Measurements from ENCODE around the gene FAM241A.
"Not testable (repeated sequence)": the region's sequence is repeated elsewhere in the genome, so short reads cannot be mapped to it uniquely, and the experiment has no call there.

The FAM241A gene

DNA sequence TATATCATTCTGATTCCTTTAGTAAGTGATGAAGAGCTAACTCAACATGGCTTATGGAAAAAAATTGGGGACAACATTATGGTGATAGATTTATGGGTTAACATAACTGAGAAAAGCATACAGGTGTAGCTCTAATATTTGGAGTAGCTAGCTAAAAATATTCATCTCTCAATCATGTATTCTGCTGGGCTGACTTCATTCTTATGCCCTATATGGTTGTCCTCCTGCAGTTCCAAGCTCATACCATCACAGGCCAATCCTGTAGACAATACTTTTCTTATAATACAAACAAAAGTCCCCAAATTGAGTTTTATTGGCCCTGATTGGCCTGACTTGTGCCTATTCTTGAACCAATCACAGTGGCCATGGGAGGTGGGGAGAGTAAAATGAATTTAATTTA, 6.7 kb upstream of the FAM241A start:
- no peak for DNase-seq (ENCODE audit: low spot score)

DNA sequence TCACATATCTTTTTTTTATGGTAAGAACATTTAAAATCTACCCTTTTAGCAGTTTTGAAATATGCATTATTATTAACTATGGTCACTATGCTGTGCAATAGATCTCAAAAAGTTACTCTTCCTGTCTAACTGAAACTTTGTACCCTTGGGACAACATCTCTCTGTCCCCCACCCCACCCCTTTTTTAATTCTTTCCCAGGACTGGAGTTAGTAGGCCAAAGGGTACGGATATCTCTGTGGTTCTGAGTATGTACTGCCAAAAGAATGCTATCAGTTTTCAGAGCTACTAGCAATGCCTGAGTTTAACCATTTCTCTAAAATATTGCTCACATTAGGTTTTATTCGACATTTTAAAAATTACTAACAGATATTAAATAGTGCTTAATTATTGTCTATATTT, 4.7 kb upstream of the FAM241A start:
- peak; percentile 23 for DNase-seq (ENCODE audit: low spot score)

- no peak for DNase-seq (ENCODE audit: low spot score)
These were observed 3.7 kb upstream of the FAM241A start for GRCh38 chr4:112141366-112142138.

DNA sequence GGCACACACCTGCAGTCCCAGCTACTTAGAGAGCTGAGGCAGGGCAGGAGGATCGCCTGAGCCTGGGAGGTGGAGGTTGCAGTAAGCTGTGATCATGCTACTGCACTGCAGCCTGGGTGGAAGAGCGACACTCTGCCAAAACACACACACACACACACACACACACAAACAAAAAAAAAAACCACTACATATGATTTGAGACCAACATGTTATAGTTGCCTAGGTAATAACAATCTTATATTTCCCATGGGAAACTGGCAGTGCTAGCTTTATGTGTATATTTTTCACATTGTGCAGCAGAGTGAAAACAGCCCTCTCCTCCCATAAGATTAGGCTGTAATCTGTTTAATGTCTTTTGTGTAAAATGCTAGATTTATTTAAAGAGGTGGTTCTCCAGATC, 3.1 kb upstream of the FAM241A start:
- DNase-seq (ENCODE audit: low spot score): no peak

- no peak for DNase-seq (ENCODE audit: low spot score)
These were observed 1.5 kb upstream of the FAM241A start for GRCh38 chr4:112143781-112144180.

DNA sequence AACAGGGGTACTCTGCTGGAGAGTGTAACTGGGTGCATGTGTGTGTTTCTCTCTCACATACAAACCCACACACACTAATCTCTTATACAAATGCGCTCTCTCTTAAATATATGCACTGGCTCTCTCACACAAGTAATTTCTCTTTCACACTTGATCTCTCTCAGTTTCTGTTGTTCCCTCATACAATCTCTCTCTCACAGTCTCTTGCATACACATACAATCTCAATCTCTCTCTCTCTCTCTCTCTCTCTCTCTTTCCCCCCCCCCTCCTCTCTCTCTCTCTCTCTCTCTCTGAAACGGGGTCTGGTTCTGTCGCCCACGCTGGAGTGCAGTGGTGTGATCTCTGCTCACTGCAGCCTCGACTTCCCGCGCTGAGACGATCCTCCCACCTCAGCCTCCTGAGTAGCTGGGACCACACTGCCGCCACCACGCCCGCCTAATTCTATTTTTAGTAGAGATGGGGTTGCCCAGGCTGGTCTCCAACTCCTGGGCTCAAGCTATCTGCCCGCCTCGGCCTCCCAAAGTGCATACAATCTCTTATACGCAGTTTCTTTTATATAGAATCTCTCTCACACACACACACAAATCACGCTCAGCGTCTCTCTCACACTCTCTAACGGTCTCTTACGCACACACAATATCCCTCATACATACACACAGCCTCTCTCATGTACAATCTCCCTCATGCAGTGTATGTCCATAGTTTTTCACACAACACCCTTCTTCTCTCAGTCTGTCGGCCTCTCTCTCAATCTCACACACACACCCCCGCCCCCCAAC, 518 bp upstream of the FAM241A start:
- DNase-seq (ENCODE audit: low spot score): no peak

- DNase-seq (ENCODE audit: low spot score): peak; percentile 43
These were observed 692 bp downstream of the FAM241A start for GRCh38 chr4:112145790-112146501.

DNA sequence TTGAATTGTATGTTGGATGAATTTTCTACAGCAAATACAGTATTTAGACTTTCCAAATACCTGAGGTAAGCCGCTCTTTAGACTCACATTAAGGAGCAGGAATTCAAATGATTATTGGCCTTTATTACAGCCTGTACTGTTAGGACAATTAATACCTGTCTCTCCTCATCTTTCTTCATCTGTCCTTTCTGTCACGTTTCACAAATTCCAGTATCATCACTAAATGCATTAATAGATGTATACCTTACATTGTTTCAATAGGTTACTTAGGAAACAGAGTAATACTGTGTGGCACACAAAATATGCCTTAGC, 1.2 kb downstream of the FAM241A start:
- DNase-seq (ENCODE audit: low spot score): no peak

GRCh38 chr4:112147697-112148096, 2.4 kb downstream of the FAM241A start:
- DNase-seq (ENCODE audit: low spot score): no peak

GRCh38 chr4:112150920-112151319, 5.7 kb downstream of the FAM241A start:
- no peak for DNase-seq (ENCODE audit: low spot score)

GRCh38 chr4:112152521-112152920, 7.3 kb downstream of the FAM241A start:
- DNase-seq (ENCODE audit: low spot score): no peak

DNA sequence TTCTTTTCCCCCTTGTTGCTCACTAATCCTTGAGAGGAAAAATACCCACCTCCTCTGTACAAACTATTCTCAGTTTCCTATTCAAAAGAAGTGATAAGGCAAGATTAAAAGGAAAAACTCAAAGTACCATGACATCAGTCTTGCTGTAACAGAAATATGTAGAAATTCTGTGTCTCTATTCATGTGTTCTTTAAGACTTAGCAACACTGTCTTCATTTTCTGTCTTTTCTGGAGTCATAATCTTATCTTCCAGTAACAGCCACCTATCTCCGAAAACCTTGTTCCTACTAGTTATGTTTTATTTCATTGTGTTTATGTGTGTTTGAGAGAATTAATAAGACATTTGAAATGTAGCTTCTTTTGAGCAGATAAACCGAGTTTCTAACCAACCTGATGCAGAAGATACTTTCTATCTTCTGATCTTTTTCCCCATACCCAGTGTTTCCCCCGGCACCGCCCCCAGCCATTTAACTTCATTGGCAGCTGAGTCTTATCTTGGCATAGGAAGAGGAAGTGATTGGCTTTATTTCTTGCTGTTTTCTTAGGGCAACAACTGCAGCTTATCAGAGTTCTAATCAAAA, 8.0 kb downstream of the FAM241A start:
- DNase-seq (ENCODE audit: low spot score): no peak

GRCh38 chr4:112156112-112156511, 10.9 kb downstream of the FAM241A start:
- no peak for DNase-seq (ENCODE audit: low spot score)

GRCh38 chr4:112156553-112156952, 11.3 kb downstream of the FAM241A start:
- DNase-seq (ENCODE audit: low spot score): no peak

GRCh38 chr4:112163706-112164105, 18.5 kb downstream of the FAM241A start:
- DNase-seq (ENCODE audit: low spot score): not testable (repeated sequence)

DNA sequence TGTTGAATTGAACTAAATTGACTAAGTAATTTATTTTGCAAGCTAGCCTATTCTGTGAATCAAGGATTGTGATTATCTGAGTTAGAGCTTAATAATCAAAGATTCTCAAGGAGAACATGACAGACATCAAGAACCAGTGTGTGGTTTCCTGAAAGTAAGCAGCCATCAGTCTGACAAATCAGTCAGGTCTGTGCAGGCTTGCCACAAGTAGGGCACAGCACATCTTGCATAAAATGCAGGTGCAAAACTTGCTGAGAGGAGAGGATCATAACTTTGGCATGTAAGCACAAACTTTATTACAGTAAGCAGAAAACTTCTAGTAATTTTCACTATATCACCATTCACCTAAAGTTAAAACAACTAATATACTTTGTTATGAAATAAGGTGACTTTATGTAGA, 22.5 kb downstream of the FAM241A start:
- no peak for DNase-seq (ENCODE audit: low spot score)

DNA sequence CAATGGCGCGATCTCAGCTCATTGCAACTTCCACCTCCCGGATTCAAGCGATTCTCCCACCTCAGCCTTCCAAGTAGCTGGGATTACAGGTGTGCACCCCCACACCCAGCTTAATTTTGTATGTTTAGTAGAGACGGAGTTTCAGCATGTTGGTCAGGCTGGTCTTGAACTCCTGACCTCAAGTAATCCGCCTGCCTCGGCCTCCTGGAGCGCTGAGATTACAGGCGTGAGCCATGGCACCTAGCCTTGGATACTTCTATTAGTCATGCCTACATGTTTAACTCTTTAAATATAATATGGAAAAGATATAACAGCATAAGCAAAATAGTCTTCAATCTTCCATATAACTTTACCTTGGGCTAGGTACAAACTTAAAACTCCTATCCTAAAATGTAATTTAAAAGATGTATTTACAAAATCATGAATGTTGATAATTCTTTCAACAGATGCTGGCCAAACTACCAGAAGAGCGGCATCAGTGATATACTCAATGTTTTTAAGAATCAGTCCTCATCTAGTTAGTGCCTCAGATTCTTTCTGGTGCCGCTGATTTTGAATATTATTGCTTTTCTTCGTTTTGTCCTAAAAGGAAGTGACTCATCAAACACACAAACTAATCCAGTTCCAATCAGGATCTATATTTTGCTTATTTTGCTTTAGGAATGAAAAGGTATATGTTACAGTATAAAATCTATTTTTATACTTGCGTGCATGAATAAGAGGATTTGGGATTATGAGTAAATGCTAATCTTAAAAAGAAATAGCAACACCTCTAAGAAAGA, 23.7 kb downstream of the FAM241A start:
- DNase-seq (ENCODE audit: low spot score): no peak

DNA sequence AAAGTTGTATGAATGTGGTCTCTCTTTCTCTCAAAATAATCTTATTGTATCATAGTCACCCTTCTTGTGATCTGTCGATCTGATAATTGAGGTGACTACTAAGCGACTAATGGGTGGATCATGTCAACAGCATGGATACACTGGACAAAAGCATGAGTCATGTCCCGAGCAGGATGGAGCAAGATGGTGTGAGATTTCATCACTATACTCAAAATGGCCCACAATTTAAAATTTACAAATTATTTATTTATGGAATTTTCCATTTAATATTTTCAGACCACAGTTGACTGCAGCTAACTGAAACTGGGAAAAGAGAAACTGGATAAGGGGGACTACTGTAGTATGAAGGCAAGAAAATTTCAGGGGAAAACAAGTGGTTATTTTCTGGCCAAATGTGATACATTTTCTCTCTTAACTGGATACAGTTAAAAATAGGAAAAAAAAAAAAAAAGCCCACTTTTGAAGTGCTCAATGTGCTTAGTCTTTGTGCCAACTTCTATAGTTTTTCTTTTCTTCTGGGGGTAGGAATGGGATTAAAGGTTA, 25.3 kb downstream of the FAM241A start:
- DNase-seq (ENCODE audit: low spot score): no peak

DNA sequence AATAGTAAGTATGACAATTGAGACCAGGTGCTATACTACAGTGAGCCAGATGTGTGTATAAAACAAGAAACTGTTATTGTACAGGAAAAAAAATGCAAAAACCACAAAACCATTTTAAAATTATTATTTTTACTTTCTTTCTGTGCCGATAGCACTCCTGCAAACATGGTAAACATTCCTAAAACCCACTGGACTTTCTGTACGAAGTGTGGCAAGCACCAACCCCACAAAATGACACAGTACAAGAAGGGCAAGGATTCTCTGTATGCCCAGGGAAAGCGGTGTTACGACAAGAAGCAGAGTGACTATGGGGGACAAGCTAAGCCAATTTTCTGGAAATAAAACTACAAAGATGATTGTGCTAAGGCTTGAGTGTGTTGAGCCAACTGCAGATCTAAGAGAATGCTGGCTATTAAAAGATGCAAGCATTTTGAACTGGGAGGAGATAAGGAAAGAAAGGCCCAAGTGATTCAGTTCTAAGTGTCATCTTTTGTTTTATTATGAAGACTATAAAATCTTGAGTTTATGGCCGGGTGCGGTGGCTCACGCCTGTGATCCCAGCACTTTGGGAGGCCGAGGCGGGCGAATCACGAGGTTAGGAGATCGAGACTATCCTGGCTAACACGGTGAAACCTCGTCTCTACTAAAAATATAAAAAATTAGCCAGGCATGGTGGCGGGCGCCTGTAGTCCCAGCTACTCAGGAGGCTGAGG, 26.0 kb downstream of the FAM241A start:
- not testable (repeated sequence) for DNase-seq (ENCODE audit: low spot score)

DNA sequence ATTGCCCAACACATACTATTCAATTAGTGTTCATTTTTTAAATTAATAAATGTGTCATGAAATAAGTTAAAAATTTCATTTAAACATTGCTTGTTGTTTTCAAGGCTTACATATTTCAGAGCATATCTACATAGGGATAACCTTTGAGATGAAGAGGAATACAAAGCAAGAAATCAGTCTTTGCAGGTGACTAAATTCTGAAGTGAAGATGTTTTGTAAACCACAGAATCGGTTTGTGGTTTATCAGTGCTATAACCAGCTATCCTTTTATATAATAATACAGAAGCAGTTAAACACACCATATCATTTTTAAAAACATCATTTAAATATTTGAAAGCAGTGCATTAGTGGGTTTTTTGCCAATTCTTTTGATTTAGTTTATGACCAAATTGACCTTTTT, 26.9 kb downstream of the FAM241A start:
- DNase-seq (ENCODE audit: low spot score): no peak
